ENCODE data around the gene SULT1A1.
"Not testable (repeated sequence)": the region's sequence is repeated elsewhere in the genome, so short reads cannot be mapped to it uniquely, and the experiment has no call there.

DNA sequence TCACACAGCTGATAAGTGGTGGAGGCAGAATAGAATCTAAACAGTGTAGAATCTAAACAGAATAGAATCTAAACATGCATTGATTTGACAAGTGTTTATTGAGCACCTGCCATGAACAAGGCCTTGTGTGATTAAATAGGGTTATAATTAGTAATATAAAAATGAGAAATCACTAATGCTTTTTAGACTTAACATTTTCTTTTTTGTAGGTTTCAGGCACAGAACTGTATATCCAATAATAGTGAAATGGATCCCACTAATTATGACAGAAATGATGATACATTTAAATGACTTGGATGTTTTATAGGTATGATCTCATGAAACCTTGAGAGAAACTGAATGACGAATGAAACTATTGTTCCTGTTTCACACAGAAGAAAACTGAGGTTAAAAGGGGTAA is 27.9 kb upstream of the SULT1A1 start, which contains the start of gene NPIPB8:
- TF ChIP-seq, protein P1, sequence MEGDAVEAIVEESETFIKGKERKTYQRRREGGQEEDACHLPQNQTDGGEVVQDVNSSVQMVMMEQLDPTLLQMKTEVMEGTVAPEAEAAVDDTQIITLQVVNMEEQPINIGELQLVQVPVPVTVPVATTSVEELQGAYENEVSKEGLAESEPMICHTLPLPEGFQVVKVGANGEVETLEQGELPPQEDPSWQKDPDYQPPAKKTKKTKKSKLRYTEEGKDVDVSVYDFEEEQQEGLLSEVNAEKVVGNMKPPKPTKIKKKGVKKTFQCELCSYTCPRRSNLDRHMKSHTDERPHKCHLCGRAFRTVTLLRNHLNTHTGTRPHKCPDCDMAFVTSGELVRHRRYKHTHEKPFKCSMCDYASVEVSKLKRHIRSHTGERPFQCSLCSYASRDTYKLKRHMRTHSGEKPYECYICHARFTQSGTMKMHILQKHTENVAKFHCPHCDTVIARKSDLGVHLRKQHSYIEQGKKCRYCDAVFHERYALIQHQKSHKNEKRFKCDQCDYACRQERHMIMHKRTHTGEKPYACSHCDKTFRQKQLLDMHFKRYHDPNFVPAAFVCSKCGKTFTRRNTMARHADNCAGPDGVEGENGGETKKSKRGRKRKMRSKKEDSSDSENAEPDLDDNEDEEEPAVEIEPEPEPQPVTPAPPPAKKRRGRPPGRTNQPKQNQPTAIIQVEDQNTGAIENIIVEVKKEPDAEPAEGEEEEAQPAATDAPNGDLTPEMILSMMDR (IDR thresholded peaks at IDR 0.05; ENCODE audit: low read length): not testable (repeated sequence)
- TF ChIP-seq EZH2 (IDR thresholded peaks at IDR 0.05; ENCODE audit: borderline replicate concordance, low read length): not testable (repeated sequence)
